ENCODE measurements around the gene TLX2. TPM values are rescaled to one million over a fixed set of nuclear protein-coding genes. Genes with fewer than 3 reads are reported as not detected.

The TLX2 gene
- total and polyA plus RNA-seq, 2 of the 8 experiments (the other 6 are each of a cell fraction or from before 2014, with no cell fraction given) = 0.06 to 0.17 TPM

DNA sequence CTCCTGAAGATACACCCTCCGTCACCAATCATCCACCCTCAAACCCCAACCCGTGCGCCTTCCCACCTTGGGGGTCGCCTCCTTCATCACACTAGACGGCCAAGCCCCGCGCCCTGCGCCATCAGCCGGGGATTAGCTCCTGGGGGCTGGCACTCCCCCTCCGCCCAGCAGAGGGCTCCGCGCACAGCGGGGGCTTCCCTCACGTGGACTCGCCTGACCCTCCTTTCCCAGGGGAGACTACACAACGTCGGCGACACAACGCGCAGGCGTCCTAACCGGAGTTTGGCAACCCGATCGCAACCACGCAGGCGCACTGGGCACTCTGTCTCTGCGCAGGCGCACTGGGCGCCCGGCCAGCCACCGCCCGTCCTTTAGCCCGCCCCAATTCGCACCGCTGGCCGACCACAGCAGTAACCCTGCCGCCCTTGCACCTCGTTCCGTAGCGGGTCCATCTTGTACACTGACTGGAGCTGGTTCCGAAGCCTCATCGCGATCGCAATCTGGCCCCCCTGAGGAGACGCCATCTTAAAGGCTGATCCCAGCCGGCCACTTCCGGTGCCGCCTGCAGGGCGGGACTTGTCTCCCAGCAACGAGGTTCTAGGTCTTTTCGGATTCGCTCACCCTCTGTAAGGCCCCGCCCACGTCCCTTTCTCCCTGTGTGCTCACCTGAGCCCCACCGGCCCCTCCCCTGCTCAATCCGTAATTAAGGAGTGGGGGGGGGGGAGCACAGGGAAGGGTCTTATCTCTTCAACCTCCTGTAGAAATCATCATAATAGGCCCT lies 6.9 kb upstream of the TLX2 start, which contains the start of gene PCGF1:
Gene PCGF1 (minus strand): TSS at position 551 of the 781 bp plus-strand sequence. CDS start 27 bp downstream, at position 524.
- Histone ChIP-seq H4K5ac (ENCODE audit: insufficient read length, low read depth, low read length) (peak within 1 kb of the TSS; percentile 100), H3K4me3 (ENCODE audit: extremely low read depth in 1 of 4, insufficient read depth in 2 of 4, low read depth in 3 of 4, low read length in 4 of 4) (peak within 1 kb of the TSS; percentile 61 to 98 (median 92)), H2BK5ac (ENCODE audit: low read depth, low read length) (peak within 1 kb of the TSS; percentile 98), H3K79me1 (ENCODE audit: low read depth, low read length) (no peaks in the 10 kb centered on the region), H3K9me3 (ENCODE audit: insufficient read depth in 2 of 2, low read depth in 1 of 2, low read length in 1 of 2) (no peaks in the 10 kb centered on the region), H3K36me3 (ENCODE audit: control insufficient read depth in 2 of 4, insufficient read depth in 4 of 4, low read length in 3 of 4) (peaks cover 0 to 9% (median 4%) of the 10 kb centered on the region in 4 experiments; a peak in 6 of 8 replicates), H3K4me1 (replicated peaks in 1 of 4; ENCODE audit: control insufficient read depth in 3 of 4, insufficient read depth in 4 of 4, low read length in 3 of 4) (peaks cover 3 to 25% (median 20%) of the 10 kb centered on the region in 4 experiments), H3K4me2 (ENCODE audit: insufficient read depth in 1 of 2, low read depth in 2 of 2, low read length in 2 of 2) (peak within 1 kb of the TSS; percentile 86), H2AFZ (ENCODE audit: low read length) (peak within 1 kb of the TSS; percentile 97; the same call in 1 of the 2 replicates), H3K9ac (replicated peaks in 1 of 4; ENCODE audit: extremely low read depth in 1 of 4, low read depth in 3 of 4, low read length in 3 of 4) (peak within 1 kb of the TSS; percentile 87 to 98 (median 96)), H3K27me3 (replicated peaks in 1 of 4; ENCODE audit: control insufficient read depth in 3 of 4, extremely low read depth in 1 of 4, insufficient read depth in 3 of 4, low read length in 3 of 4) (peaks cover 48 to 80% (median 76%) of the 10 kb centered on the region in 4 experiments), H2BK120ac (replicated peaks; ENCODE audit: low read depth, low read length) (peak within 1 kb of the TSS; percentile 100), H2BK12ac (ENCODE audit: low read depth, low read length) (peak within 1 kb of the TSS; percentile 91), H4K20me1 (replicated peaks in 1 of 2; ENCODE audit: control insufficient read depth in 1 of 2, insufficient read depth in 2 of 2, low read length in 2 of 2) (peaks cover 0 to 4% of the 10 kb centered on the region in 2 experiments), H3K14ac (ENCODE audit: insufficient read length) (no peak within 1 kb of the TSS), H3K23ac (ENCODE audit: insufficient read length) (no peak within 1 kb of the TSS), H3K56ac (replicated peaks; ENCODE audit: insufficient read length, low read depth, low read length) (peak within 1 kb of the TSS; percentile 100), H3K79me2 (ENCODE audit: control insufficient read depth in 1 of 2, insufficient read depth in 2 of 2, low read length in 2 of 2) (peaks cover 0 to 3% of the 10 kb centered on the region in 2 experiments; a peak in 1 of 4 replicates), H2BK15ac (ENCODE audit: low read length) (peak within 1 kb of the TSS; percentile 10; the same call in 1 of the 2 replicates), H2AK5ac (ENCODE audit: low read depth, low read length) (peak within 1 kb of the TSS; percentile 11; the same call in 1 of the 2 replicates), H2BK20ac (ENCODE audit: low read length) (no peak within 1 kb of the TSS), H3K18ac (ENCODE audit: extremely low read depth, low read length) (peak within 1 kb of the TSS; percentile 100), H4K8ac (ENCODE audit: extremely low read depth, insufficient read depth, low read length) (peak within 1 kb of the TSS; percentile 99), H3K27ac (ENCODE audit: low read depth, low read length) (peak within 1 kb of the TSS; percentile 99), H4K91ac (replicated peaks; ENCODE audit: insufficient read length, low read length) (peak within 1 kb of the TSS; percentile 100), H3K23me2 (ENCODE audit: low read depth, low read length) (peaks cover 26% of the 10 kb centered on the region), H3K4ac (replicated peaks; ENCODE audit: insufficient read length, low read depth, low read length) (peak within 1 kb of the TSS; percentile 100)
- ChIA-PET CTCF (ENCODE audit: partially characterized antibody) (interaction anchor here (0.7 to 2.4 kb wide), 7 partner anchors 25 to 81 kb away, joined by 3 to 13 read pairs (median 4); partner anchors contain the start of genes CCDC142 and TTC31), POLR2A (ENCODE audit: partially characterized antibody) (interaction anchor here (0.8 to 3.9 kb wide), 21 partner anchors 8 to 81 kb away, joined by 3 to 26 read pairs (median 4); partner anchors contain the start of genes AUP1, CCDC142, DQX1 and HTRA2)
- DNase-seq (ENCODE audit: low read depth in 1 of 2, low spot score in 2 of 2) (peak; percentile 96 to 98), FAIRE-seq (no peak)
- WGBS, 2 experiments (ENCODE audit: extremely low coverage in 1 of 2, insufficient coverage in 1 of 2, insufficient read length in 1 of 2, insufficient replicate concordance in 2 of 2, low coverage in 1 of 2, low lambda C conversion rate in 2 of 2, missing lambda C conversion rate in 1 of 2) = 2% methylated on average over 54 of the region's 56 CpGs; no CpG with 5 or more reads in 1 of the 2 experiments
- TF ChIP-seq YY1 (IDR thresholded peaks at IDR 0.05; ENCODE audit: low read depth, low read length) = peak; percentile 95

Data from H1 (cell line).